ENCODE results near the gene ACSBG1. TPM values are rescaled to one million over a fixed set of nuclear protein-coding genes. Genes with fewer than 3 reads are reported as not detected.

ACSBG1 gene
- total RNA-seq, 2 donors from 2014 or later = 0.27 to 1.2 TPM

GRCh38 chr15:78204351-78205309 is 29.7 kb downstream of the ACSBG1 start:
- Histone ChIP-seq H3K4me1 (ENCODE audit: control insufficient read depth, insufficient read depth, low read length) (peaks cover 3% of the 10 kb centered on the region), H3K36me3 (ENCODE audit: control insufficient read depth, insufficient read depth, low read length) (no peaks in the 10 kb centered on the region), H3K27me3 (ENCODE audit: control insufficient read depth, insufficient read depth, low read length, poor library complexity, severe bottlenecking) (no peaks in the 10 kb centered on the region), H3K4me3 (ENCODE audit: low read length) (no peak overlapping the region), H3K9ac (ENCODE audit: extremely low read depth, low read length, poor library complexity, severe bottlenecking) (no peak overlapping the region), H3K27ac (ENCODE audit: low read depth, low read length) (no peak overlapping the region), H3K9me3 (ENCODE audit: control insufficient read depth, low read length) (no peaks in the 10 kb centered on the region)
- peak; percentile 44 for DNase-seq
- WGBS, 2 experiments (ENCODE audit: insufficient coverage in 1 of 2, insufficient read length in 1 of 2) = 91 to 98% methylated on average over 7 to 17 of the region's 17 CpGs
- H3K9me3 Mint-ChIP-seq = no peaks in the 10 kb centered on the region
- H3K4me3 Mint-ChIP-seq = no peak overlapping the region
- H3K4me1 Mint-ChIP-seq = peaks cover 11% of the 10 kb centered on the region
- H3K27me3 Mint-ChIP-seq (ENCODE audit: insufficient read depth) = no peaks in the 10 kb centered on the region
- H3K27ac Mint-ChIP-seq = no peak overlapping the region
- no peaks in the 10 kb centered on the region for H3K36me3 Mint-ChIP-seq (ENCODE audit: low read depth)
- no peak for TF ChIP-seq CTCF (conservative IDR thresholded peaks at IDR 0.05)

GRCh38 chr15:78203346-78204225 is 30.8 kb downstream of the ACSBG1 start:
- H3K4me1 ChIP-seq (ENCODE audit: control insufficient read depth, insufficient read depth, low read length) = no peaks in the 10 kb centered on the region
- H3K9me3 Mint-ChIP-seq = no peaks in the 10 kb centered on the region
- H3K9ac ChIP-seq (ENCODE audit: extremely low read depth, low read length, poor library complexity, severe bottlenecking) = no peak overlapping the region
- H3K27me3 Mint-ChIP-seq (ENCODE audit: insufficient read depth) = no peaks in the 10 kb centered on the region
- TF ChIP-seq CTCF (conservative IDR thresholded peaks at IDR 0.05) = no peak
- H3K9me3 ChIP-seq (ENCODE audit: control insufficient read depth, low read length) = no peaks in the 10 kb centered on the region
- peaks cover 6% of the 10 kb centered on the region for H3K4me1 Mint-ChIP-seq
- WGBS, 2 experiments (ENCODE audit: insufficient coverage in 1 of 2, insufficient read length in 1 of 2) = 87 to 97% methylated on average over 9 to 14 of the region's 14 CpGs
- no peak overlapping the region for H3K27ac ChIP-seq (ENCODE audit: low read depth, low read length)
- H3K36me3 ChIP-seq (ENCODE audit: control insufficient read depth, insufficient read depth, low read length) = no peaks in the 10 kb centered on the region
- no peaks in the 10 kb centered on the region for H3K36me3 Mint-ChIP-seq (ENCODE audit: low read depth)
- H3K4me3 ChIP-seq (ENCODE audit: low read length) = no peak overlapping the region
- H3K4me3 Mint-ChIP-seq = no peak overlapping the region
- DNase-seq = no peak
- no peaks in the 10 kb centered on the region for H3K27me3 ChIP-seq (ENCODE audit: control insufficient read depth, insufficient read depth, low read length, poor library complexity, severe bottlenecking)
- no peak overlapping the region for H3K27ac Mint-ChIP-seq

GRCh38 chr15:78201281-78202190 is 32.8 kb downstream of the ACSBG1 start:
- TF ChIP-seq CTCF (conservative IDR thresholded peaks at IDR 0.05) = no peak
- no peaks in the 10 kb centered on the region for H3K9me3 ChIP-seq (ENCODE audit: control insufficient read depth, low read length)
- Mint-ChIP-seq H3K4me1 (peaks cover 4% of the 10 kb centered on the region), H3K9me3 (no peaks in the 10 kb centered on the region), H3K27me3 (ENCODE audit: insufficient read depth) (no peaks in the 10 kb centered on the region), H3K36me3 (ENCODE audit: low read depth) (no peaks in the 10 kb centered on the region), H3K27ac (no peak overlapping the region), H3K4me3 (no peak overlapping the region)
- WGBS, 2 experiments (ENCODE audit: insufficient coverage in 1 of 2, insufficient read length in 1 of 2) = 89 to 90% methylated on average over 7 to 10 of the region's 10 CpGs
- H3K36me3 ChIP-seq (ENCODE audit: control insufficient read depth, insufficient read depth, low read length) = no peaks in the 10 kb centered on the region
- no peak overlapping the region for H3K4me3 ChIP-seq (ENCODE audit: low read length)
- H3K4me1 ChIP-seq (ENCODE audit: control insufficient read depth, insufficient read depth, low read length) = no peaks in the 10 kb centered on the region
- no peak for DNase-seq
- H3K27ac ChIP-seq (ENCODE audit: low read depth, low read length) = no peak overlapping the region
- no peak overlapping the region for H3K9ac ChIP-seq (ENCODE audit: extremely low read depth, low read length, poor library complexity, severe bottlenecking)
- H3K27me3 ChIP-seq (ENCODE audit: control insufficient read depth, insufficient read depth, low read length, poor library complexity, severe bottlenecking) = no peaks in the 10 kb centered on the region

Measured in endodermal cell (in vitro differentiated cells).